ENCODE data around the gene SLC25A28.

- TF ChIP-seq CTCF (IDR thresholded peaks at IDR 0.05): no peak
- TF ChIP-seq REST (IDR thresholded peaks at IDR 0.05; ENCODE audit: insufficient read depth in 1 of 2, low read depth in 2 of 2, low read length in 1 of 2): no peak
- no peak for TF ChIP-seq POLR2AphosphoS5 (IDR thresholded peaks at IDR 0.05; ENCODE audit: low read depth, low read length)
- TF ChIP-seq TCF7L2 (IDR thresholded peaks at IDR 0.05; ENCODE audit: low read depth, low read length): no peak
Observed at GRCh38 chr10:99660662-99661376, 40.6 kb upstream of the SLC25A28 start.

Data from Panc1 (cell line).